ENCODE data around the gene CRACR2B.
A peak's percentile ranks its signal among the peaks of the same experiment; 100 is the strongest.

The CRACR2B gene

DNA sequence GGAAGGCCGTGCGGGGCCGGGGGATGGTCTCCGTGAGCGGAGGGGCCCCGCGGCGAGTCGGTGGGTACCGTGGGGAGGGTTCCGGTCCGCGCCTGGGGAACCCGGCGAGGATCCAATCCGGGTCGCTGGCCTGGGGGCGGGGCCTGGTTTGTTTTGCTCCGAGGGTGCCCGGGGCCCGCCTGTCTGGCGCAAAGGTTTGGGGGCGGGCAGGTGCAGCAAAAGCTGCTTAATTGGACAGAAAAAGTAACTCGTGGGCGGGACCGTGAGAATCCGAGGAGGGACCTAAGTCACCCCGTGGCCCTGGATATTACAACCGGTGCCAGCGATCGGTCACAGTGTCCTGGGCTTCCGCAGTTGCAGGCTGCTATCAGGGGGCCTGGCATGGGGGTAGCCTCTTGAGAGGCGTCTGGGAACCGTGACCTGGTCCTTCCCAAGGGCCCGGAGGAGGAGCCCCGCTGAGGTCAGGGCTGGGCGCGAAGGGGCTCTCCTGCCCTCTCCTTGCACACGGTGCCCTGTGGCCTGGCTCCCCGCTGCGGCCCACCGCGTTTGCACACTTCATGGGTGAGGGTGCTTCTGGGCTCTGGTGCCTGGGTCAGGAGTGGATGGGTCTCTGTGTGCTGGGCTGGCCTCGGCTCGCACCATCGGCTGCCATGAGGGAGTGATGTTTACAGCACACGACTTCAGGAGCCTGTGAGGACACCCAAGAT, 7.6 kb upstream of the CRACR2B start:
- DNase-seq: peak; percentile 88 to 93 (median 91)
- peaks cover 22% of the 10 kb centered on the region for H3K4me1 ChIP-seq (ENCODE audit: control insufficient read depth, insufficient read depth, low read length, poor library complexity, severe bottlenecking)
- H3K4me3 ChIP-seq (ENCODE audit: insufficient read depth, low read depth, low read length, poor library complexity, severe bottlenecking): peak overlapping the region; percentile 93
- H3K27me3 ChIP-seq (replicated peaks; ENCODE audit: control insufficient read depth, insufficient read depth, low read length, poor library complexity, severe bottlenecking): no peaks in the 10 kb centered on the region
- H3K27ac ChIP-seq (ENCODE audit: insufficient read depth, low read length, poor library complexity, severe bottlenecking): peak overlapping the region; percentile 91
- peaks cover 24% of the 10 kb centered on the region for H3K36me3 ChIP-seq (ENCODE audit: control insufficient read depth, insufficient read depth, low read length)
- H3K9me3 ChIP-seq (ENCODE audit: control insufficient read depth, low read length): no peaks in the 10 kb centered on the region

DNA sequence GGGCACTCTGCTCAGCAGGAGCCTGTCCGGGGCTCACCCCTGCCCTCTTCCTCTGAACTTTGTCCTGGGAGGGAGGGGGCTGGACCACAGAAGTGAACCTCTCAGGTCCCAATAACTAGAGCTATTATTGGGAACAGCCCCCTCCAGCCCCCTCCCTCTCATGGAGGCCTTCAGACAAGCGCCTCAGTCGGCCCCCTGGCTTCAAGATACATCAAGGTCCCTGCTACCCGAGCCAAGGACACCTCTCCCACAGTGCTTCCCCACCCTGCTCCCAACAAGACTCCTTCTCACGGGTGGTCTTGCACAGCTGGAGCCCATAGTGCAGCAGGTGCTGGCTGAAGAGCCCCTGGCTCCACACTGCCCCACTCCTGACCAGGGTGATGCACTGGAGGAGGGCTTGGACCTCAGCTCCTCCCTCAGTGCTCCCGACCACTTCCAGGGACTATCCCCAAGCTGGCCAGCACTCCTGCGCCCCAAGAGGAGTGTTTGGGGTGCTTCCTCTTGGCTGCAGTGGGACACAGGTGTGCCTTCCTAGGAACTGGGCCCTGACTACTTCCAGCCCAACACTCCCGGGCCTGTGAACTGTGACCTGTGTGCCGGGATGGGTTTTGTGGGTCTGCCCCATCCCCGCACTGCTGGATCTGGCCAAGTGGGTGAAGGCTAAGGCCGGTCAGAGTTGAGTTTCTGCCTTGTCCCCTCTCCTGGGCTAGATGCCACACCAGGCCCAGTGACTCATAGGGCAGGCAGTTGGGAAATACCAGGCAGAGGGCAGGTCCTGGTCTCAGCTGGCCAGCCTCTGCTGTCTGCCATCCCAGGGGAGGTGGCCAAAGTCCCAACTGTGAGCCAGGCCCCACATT, 6.8 kb upstream of the CRACR2B start:
- H3K27ac ChIP-seq (ENCODE audit: insufficient read depth, low read length, poor library complexity, severe bottlenecking): peak overlapping the region; percentile 91
- H3K9me3 ChIP-seq (ENCODE audit: control insufficient read depth, low read length): no peaks in the 10 kb centered on the region
- DNase-seq: no peak
- H3K36me3 ChIP-seq (ENCODE audit: control insufficient read depth, insufficient read depth, low read length): peaks cover 27% of the 10 kb centered on the region
- no peaks in the 10 kb centered on the region for H3K27me3 ChIP-seq (replicated peaks; ENCODE audit: control insufficient read depth, insufficient read depth, low read length, poor library complexity, severe bottlenecking)
- H3K4me1 ChIP-seq (ENCODE audit: control insufficient read depth, insufficient read depth, low read length, poor library complexity, severe bottlenecking): peaks cover 22% of the 10 kb centered on the region
- H3K4me3 ChIP-seq (ENCODE audit: insufficient read depth, low read depth, low read length, poor library complexity, severe bottlenecking): peak overlapping the region; percentile 93

DNA sequence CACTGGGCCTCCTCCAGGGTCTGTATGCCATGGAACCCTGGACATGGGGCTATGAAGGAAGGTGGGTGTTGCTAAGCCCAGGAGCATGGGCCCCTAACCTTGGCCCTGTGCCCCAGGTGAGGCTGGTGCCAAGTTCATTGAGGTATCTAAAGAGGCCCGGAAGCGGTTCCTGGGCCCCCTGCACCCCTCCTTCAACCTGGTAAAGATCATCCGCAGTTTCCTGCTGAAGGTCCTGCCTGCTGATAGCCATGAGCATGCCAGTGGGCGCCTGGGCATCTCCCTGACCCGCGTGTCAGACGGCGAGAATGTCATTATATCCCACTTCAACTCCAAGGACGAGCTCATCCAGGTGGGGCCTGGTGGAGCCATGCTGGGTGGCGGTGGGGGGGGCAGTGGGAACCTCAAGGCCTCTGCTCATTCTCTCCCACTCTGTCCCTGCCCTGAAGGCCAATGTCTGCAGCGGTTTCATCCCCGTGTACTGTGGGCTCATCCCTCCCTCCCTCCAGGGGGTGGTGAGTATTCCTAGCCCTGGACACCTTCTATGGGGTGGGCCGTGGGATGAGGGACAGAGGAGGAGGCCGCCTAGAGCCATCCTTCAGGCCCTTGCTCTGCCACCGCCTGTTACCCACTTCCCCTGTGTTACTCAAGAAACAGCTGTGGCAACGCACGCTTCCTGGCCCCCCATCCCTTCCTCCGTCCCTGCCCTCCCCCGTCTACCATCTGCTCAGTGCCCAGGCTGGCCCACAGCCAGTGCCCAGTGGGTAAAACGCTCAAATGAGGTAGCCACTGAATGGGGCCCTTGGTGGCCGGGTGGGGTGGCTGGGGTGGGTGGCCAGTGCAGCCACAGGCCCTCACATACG, 6.0 kb upstream of the CRACR2B start:
- Histone ChIP-seq H3K36me3 (ENCODE audit: control insufficient read depth, insufficient read depth, low read length) (peaks cover 27% of the 10 kb centered on the region), H3K4me1 (ENCODE audit: control insufficient read depth, insufficient read depth, low read length, poor library complexity, severe bottlenecking) (peaks cover 26% of the 10 kb centered on the region), H3K27me3 (replicated peaks; ENCODE audit: control insufficient read depth, insufficient read depth, low read length, poor library complexity, severe bottlenecking) (no peaks in the 10 kb centered on the region), H3K4me3 (ENCODE audit: insufficient read depth, low read depth, low read length, poor library complexity, severe bottlenecking) (no peak overlapping the region), H3K9me3 (ENCODE audit: control insufficient read depth, low read length) (no peaks in the 10 kb centered on the region), H3K27ac (ENCODE audit: insufficient read depth, low read length, poor library complexity, severe bottlenecking) (no peak overlapping the region)
- no peak for DNase-seq

DNA sequence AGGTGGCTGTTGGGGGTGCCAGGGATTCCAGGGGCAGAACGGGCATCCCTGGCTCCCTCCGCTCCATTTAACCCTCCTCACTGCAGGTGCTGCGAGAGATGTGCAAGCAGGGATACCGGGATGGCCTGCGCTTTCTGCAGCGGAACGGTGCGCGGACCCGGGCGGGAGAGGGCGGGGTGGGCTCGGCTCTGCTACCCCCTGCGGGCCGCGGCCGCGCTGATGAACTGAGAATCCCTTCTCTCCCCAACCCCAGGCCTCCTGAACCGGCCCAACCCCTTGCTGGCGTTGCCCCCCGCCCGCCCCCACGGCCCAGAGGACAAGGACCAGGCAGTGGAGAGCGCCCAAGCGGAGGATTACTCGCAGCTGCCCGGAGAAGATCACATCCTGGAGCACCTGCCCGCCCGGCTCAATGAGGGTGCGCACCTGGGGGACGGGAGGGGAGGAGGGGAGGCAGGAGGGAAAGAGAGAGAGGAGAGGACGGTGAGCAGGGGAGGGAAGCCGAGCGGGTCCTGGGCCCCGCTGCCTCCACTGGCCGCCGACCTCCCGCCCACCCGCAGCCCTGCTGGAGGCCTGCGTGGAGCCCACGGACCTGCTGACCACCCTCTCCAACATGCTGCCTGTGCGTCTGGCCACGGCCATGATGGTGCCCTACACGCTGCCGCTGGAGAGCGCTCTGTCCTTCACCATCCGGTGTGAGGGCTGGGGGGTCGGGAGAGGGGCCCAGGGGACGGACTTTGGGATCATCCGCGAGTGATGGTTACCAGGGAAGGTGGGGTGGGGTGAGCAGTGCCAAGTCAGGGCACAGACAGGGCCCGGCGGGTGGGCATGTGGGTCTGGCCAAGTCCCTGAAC, 4.1 kb upstream of the CRACR2B start:
- Histone ChIP-seq H3K9me3 (ENCODE audit: control insufficient read depth, low read length) (no peaks in the 10 kb centered on the region), H3K4me3 (ENCODE audit: insufficient read depth, low read depth, low read length, poor library complexity, severe bottlenecking) (no peak overlapping the region), H3K27ac (ENCODE audit: insufficient read depth, low read length, poor library complexity, severe bottlenecking) (no peak overlapping the region), H3K36me3 (ENCODE audit: control insufficient read depth, insufficient read depth, low read length) (peaks cover 27% of the 10 kb centered on the region), H3K4me1 (ENCODE audit: control insufficient read depth, insufficient read depth, low read length, poor library complexity, severe bottlenecking) (peaks cover 31% of the 10 kb centered on the region), H3K27me3 (replicated peaks; ENCODE audit: control insufficient read depth, insufficient read depth, low read length, poor library complexity, severe bottlenecking) (peaks cover 14% of the 10 kb centered on the region)
- DNase-seq: no peak

DNA sequence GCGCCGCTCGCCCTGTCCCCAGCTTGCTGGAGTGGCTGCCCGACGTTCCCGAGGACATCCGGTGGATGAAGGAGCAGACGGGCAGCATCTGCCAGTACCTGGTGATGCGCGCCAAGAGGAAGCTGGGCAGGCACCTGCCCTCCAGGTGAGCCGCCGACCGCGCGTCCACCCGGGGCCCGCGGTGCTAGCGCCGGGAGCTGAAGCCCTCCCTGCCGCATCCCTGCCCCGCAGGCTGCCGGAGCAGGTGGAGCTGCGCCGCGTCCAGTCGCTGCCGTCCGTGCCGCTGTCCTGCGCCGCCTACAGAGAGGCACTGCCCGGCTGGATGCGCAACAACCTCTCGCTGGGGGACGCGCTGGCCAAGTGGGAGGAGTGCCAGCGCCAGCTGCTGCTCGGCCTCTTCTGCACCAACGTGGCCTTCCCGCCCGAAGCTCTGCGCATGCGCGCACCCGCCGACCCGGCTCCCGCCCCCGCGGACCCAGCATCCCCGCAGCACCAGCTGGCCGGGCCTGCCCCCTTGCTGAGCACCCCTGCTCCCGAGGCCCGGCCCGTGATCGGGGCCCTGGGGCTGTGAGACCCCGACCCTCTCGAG, 3.3 kb upstream of the CRACR2B start:
- peaks cover 27% of the 10 kb centered on the region for H3K36me3 ChIP-seq (ENCODE audit: control insufficient read depth, insufficient read depth, low read length)
- no peak for DNase-seq
- H3K4me1 ChIP-seq (ENCODE audit: control insufficient read depth, insufficient read depth, low read length, poor library complexity, severe bottlenecking): peaks cover 32% of the 10 kb centered on the region
- H3K9me3 ChIP-seq (ENCODE audit: control insufficient read depth, low read length): no peaks in the 10 kb centered on the region
- no peak overlapping the region for H3K27ac ChIP-seq (ENCODE audit: insufficient read depth, low read length, poor library complexity, severe bottlenecking)
- peaks cover 21% of the 10 kb centered on the region for H3K27me3 ChIP-seq (replicated peaks; ENCODE audit: control insufficient read depth, insufficient read depth, low read length, poor library complexity, severe bottlenecking)
- H3K4me3 ChIP-seq (ENCODE audit: insufficient read depth, low read depth, low read length, poor library complexity, severe bottlenecking): no peak overlapping the region

DNA sequence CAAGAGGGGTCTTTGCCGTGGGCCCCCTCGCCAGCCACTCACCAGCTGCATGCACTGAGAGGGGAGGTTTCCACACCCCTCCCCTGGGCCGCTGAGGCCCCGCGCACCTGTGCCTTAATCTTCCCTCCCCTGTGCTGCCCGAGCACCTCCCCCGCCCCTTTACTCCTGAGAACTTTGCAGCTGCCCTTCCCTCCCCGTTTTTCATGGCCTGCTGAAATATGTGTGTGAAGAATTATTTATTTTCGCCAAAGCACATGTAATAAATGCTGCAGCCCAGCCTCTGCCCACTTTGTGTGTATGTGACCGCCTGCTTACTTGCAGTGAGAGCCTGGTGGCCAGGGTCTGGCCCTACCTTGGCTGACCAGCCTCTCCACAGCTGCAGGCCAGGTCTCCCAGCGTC, 2.8 kb upstream of the CRACR2B start:
- DNase-seq: no peak
- Histone ChIP-seq H3K9me3 (ENCODE audit: control insufficient read depth, low read length) (no peaks in the 10 kb centered on the region), H3K4me1 (ENCODE audit: control insufficient read depth, insufficient read depth, low read length, poor library complexity, severe bottlenecking) (peaks cover 38% of the 10 kb centered on the region), H3K27me3 (replicated peaks; ENCODE audit: control insufficient read depth, insufficient read depth, low read length, poor library complexity, severe bottlenecking) (peaks cover 26% of the 10 kb centered on the region), H3K27ac (ENCODE audit: insufficient read depth, low read length, poor library complexity, severe bottlenecking) (no peak overlapping the region), H3K4me3 (ENCODE audit: insufficient read depth, low read depth, low read length, poor library complexity, severe bottlenecking) (no peak overlapping the region), H3K36me3 (ENCODE audit: control insufficient read depth, insufficient read depth, low read length) (peaks cover 27% of the 10 kb centered on the region)

DNA sequence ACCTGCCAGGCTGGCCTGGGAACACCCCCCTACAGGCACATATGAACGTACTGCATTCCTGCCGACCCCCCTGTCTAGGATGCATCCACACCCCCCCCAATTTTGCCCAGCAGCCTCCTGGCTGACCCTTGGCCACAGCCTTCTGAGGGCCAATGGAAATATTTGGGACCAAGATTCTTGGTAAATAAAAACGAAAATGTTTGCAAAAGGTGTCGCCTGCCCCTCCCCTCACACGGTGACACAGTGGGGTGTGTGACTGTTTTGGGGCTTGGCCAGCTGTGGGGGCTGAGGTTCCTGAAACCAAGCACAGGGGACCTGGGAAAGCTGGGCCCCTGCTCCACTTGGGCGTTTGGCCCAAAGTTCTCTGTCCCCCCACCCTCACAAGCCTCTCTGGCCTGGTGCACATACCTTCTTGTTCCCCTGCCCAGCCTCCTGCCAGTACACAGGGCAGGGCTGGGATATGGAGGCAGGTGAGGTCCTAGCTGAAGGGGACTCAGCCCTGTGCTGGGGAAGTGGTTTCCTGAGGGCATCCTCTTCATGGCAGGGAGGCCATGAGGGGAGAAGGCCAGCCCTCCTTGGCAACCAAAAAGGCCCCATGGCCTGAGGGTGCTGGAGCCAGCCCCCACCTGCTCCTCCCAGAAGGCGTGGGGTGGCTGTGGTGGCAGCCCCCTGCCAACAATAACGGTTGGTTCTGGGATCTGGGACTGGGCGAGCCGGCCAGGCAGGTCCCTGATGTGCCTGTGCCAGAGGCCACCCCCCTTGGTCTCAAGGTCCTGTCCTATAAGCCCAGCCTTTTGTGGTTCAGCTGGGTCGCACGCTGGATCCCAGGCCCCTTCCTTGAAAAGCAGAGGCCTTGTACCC, 2.1 kb upstream of the CRACR2B start:
- H3K27ac ChIP-seq (ENCODE audit: insufficient read depth, low read length, poor library complexity, severe bottlenecking): no peak overlapping the region
- H3K4me1 ChIP-seq (ENCODE audit: control insufficient read depth, insufficient read depth, low read length, poor library complexity, severe bottlenecking): peaks cover 39% of the 10 kb centered on the region
- no peaks in the 10 kb centered on the region for H3K9me3 ChIP-seq (ENCODE audit: control insufficient read depth, low read length)
- DNase-seq: no peak
- H3K27me3 ChIP-seq (replicated peaks; ENCODE audit: control insufficient read depth, insufficient read depth, low read length, poor library complexity, severe bottlenecking): peaks cover 32% of the 10 kb centered on the region
- no peak overlapping the region for H3K4me3 ChIP-seq (ENCODE audit: insufficient read depth, low read depth, low read length, poor library complexity, severe bottlenecking)
- peaks cover 27% of the 10 kb centered on the region for H3K36me3 ChIP-seq (ENCODE audit: control insufficient read depth, insufficient read depth, low read length)

DNA sequence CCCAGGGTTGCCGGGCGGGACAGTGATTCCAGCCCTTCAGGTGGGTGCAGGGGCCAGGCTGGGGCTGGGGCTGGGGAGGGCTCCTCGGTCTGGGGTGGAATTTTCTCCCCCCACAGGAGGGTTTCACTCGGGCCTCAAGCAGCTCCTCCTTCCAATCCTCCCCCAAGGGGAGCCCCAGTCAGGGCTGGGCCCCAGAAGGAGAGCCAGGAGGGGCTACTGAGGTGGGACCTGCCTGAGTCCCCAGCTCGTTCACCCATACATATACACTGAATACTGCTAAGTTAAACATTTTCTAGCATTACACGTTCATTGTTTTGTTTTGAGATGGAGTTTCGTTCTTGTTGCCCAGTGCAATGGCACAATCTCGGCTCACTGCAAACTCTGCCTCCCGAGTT, 1.5 kb upstream of the CRACR2B start:
- Histone ChIP-seq H3K27me3 (replicated peaks; ENCODE audit: control insufficient read depth, insufficient read depth, low read length, poor library complexity, severe bottlenecking) (peaks cover 39% of the 10 kb centered on the region), H3K4me1 (ENCODE audit: control insufficient read depth, insufficient read depth, low read length, poor library complexity, severe bottlenecking) (peaks cover 35% of the 10 kb centered on the region)
- no peak for DNase-seq

More for the DNA sequence above, 1.5 kb upstream of the CRACR2B start:
- Histone ChIP-seq H3K27ac (ENCODE audit: insufficient read depth, low read length, poor library complexity, severe bottlenecking) (no peak overlapping the region), H3K9me3 (ENCODE audit: control insufficient read depth, low read length) (no peaks in the 10 kb centered on the region), H3K36me3 (ENCODE audit: control insufficient read depth, insufficient read depth, low read length) (peaks cover 27% of the 10 kb centered on the region), H3K4me3 (ENCODE audit: insufficient read depth, low read depth, low read length, poor library complexity, severe bottlenecking) (no peak overlapping the region)
